ENCODE results near the gene SND1.

Gene SND1

DNA sequence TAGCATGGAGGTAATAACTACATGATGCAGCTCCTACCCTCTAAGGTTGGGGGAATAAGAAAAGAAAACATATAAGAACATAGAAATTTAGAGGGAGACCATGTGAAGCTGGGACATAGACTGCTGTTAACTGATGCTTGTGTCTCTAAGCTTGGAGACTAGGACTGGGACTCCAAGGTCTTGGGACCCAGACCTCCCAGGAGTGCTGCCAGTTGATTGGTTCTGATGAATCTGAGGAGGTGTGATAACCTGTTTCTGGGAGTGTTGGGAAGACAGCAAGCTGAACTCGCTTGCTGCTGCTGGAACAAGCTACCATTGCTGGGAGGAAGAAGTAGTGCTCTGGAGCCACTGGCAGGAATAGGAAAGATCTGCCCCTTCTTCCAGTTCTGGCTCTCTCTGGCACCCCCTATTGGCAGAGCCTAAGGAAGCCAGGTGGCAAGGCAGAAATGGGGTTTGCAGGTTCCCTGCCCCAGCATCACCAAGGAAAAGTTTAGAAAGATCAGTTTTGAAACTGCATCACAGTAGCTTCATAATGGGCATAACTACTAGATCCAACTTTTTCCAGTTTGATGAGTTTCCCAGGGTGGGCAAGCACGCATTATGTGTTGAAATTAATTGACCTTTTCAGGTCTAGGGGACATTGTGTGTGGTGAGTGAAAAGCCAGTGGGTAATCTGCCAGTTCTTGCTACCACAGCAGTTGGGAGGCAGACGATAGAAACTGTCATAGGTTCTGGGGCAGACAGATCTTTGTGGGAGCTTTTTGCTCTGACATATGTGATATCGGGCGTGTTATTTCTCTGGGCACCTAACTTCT is 140.7 kb downstream of the SND1 start:
- TF ChIP-seq, protein P1, sequence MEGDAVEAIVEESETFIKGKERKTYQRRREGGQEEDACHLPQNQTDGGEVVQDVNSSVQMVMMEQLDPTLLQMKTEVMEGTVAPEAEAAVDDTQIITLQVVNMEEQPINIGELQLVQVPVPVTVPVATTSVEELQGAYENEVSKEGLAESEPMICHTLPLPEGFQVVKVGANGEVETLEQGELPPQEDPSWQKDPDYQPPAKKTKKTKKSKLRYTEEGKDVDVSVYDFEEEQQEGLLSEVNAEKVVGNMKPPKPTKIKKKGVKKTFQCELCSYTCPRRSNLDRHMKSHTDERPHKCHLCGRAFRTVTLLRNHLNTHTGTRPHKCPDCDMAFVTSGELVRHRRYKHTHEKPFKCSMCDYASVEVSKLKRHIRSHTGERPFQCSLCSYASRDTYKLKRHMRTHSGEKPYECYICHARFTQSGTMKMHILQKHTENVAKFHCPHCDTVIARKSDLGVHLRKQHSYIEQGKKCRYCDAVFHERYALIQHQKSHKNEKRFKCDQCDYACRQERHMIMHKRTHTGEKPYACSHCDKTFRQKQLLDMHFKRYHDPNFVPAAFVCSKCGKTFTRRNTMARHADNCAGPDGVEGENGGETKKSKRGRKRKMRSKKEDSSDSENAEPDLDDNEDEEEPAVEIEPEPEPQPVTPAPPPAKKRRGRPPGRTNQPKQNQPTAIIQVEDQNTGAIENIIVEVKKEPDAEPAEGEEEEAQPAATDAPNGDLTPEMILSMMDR (IDR thresholded peaks at IDR 0.05; ENCODE audit: extremely low read depth, missing control alignments): peak; percentile 67
- peak; percentile 22 for DNase-seq (ENCODE audit: low spot score)

- TF ChIP-seq, protein P1 (IDR thresholded peaks at IDR 0.05; ENCODE audit: extremely low read depth, missing control alignments): no peak
- DNase-seq (ENCODE audit: low spot score): no peak
Observed at GRCh38 chr7:127793582-127793981, 141.6 kb downstream of the SND1 start.

GRCh38 chr7:127794136-127794535 is 142.1 kb downstream of the SND1 start:
- DNase-seq (ENCODE audit: low spot score): no peak
- TF ChIP-seq, protein P1 (IDR thresholded peaks at IDR 0.05; ENCODE audit: extremely low read depth, missing control alignments): no peak

GRCh38 chr7:127794551-127794950 is 142.6 kb downstream of the SND1 start:
- no peak for DNase-seq (ENCODE audit: low spot score)
- TF ChIP-seq, protein P1 (IDR thresholded peaks at IDR 0.05; ENCODE audit: extremely low read depth, missing control alignments): no peak

DNA sequence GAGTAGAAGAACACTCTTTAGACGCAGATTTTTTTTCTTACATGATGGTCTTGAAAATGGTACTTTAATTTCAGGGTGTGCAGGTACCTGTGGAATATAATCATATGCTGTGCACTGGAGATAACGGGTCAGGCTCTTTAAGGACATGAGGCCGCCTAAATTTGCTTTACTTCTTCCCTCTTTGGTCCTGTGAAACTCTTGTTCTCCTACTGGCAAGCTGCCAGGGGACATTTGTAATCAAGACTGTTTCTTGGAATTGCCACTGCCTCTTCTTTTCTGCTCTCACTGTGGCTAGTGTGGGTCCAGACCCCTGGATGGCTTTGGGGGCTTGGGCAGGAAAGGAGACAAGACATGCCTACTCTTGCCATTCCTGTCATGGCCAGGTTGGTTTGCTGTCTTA is 146.0 kb downstream of the SND1 start:
- DNase-seq (ENCODE audit: low spot score): no peak
- TF ChIP-seq, protein P1 (IDR thresholded peaks at IDR 0.05; ENCODE audit: extremely low read depth, missing control alignments): no peak

GRCh38 chr7:127798769-127799372 is 146.9 kb downstream of the SND1 start:
- TF ChIP-seq, protein P1 (IDR thresholded peaks at IDR 0.05; ENCODE audit: extremely low read depth, missing control alignments): no peak
- no peak for DNase-seq (ENCODE audit: low spot score)

GRCh38 chr7:127799535-127800305 is 147.7 kb downstream of the SND1 start:
- TF ChIP-seq, protein P1 (IDR thresholded peaks at IDR 0.05; ENCODE audit: extremely low read depth, missing control alignments): no peak
- DNase-seq (ENCODE audit: low spot score): no peak

Measured in GM20000 (cell line).